ENCODE results near the gene NIPA2.

NIPA2 gene

DNA sequence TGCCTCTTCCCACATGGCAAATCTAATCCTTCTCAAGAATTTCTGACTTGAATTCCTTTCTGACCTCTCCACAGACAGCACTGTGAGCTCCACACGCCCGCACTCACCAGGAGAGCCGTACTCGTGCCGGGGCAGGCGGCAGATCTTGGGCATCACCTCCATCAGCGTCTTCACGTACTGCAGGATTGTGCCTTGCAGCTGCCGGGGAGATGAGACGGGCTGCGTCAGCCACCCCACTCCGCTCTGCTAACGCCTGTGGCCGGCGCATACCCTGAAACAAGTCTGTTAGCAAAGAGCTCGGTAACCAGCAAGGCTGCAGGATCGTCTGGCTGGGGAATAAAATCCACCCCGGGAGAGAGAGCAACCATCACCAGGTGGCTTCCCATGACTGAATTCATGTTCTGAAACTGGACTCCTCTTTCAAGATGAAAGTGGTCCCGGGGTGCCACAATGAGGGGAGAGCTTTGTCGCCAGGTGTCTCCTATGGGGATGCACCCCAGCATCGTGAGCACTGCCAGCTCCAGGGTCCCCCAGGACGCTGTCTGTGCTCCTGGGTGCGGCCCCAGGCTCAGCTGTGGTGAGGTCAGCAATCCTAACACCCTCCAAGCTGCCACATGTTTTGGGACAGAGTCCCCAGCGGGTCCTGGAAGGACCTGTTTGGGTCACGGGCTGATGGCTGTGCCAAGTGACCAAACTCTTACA, 43.4 kb downstream of the NIPA2 start:
- H3K9me3 ChIP-seq (ENCODE audit: severe bottlenecking), result no peaks in the 10 kb centered on the region
- DNase-seq (ENCODE audit: low spot score), result no peak
- ATAC-seq (ENCODE audit: low read depth), result no peak
- H3K4me1 ChIP-seq (ENCODE audit: insufficient read depth, poor library complexity, severe bottlenecking), result no peaks in the 10 kb centered on the region
- H3K4me3 ChIP-seq (ENCODE audit: severe bottlenecking), result no peak overlapping the region
- no peaks in the 10 kb centered on the region for H3K27me3 ChIP-seq (ENCODE audit: insufficient read depth, poor library complexity, severe bottlenecking)
- TF ChIP-seq, protein P1, sequence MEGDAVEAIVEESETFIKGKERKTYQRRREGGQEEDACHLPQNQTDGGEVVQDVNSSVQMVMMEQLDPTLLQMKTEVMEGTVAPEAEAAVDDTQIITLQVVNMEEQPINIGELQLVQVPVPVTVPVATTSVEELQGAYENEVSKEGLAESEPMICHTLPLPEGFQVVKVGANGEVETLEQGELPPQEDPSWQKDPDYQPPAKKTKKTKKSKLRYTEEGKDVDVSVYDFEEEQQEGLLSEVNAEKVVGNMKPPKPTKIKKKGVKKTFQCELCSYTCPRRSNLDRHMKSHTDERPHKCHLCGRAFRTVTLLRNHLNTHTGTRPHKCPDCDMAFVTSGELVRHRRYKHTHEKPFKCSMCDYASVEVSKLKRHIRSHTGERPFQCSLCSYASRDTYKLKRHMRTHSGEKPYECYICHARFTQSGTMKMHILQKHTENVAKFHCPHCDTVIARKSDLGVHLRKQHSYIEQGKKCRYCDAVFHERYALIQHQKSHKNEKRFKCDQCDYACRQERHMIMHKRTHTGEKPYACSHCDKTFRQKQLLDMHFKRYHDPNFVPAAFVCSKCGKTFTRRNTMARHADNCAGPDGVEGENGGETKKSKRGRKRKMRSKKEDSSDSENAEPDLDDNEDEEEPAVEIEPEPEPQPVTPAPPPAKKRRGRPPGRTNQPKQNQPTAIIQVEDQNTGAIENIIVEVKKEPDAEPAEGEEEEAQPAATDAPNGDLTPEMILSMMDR (IDR thresholded peaks at IDR 0.05; ENCODE audit: poor library complexity, severe bottlenecking), result no peak
- peaks cover 73% of the 10 kb centered on the region for H3K36me3 ChIP-seq (ENCODE audit: low read depth)
- no peak overlapping the region for H3K27ac ChIP-seq (ENCODE audit: poor library complexity, severe bottlenecking)

DNA sequence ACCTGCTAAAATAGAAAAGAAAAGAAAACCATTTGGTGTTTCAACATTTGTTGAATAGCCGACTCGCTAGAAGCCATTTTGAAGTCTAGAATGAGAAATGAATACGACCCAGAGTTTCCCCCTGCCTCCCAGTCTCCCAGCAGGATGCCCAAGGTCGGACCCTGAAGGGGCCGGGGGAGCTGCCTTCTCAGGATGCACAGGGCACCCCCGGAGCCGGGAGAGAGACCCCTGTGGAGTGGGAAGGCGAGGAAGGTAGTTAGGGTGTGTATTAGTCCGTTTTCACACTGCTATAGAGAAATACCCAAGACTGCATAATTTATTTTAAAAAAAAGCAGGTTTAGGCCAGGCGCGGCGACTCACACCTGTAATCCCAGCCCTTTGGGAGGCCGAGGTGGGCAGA, 44.7 kb downstream of the NIPA2 start:
- H3K27me3 ChIP-seq (ENCODE audit: insufficient read depth, poor library complexity, severe bottlenecking), result no peaks in the 10 kb centered on the region
- no peaks in the 10 kb centered on the region for H3K9me3 ChIP-seq (ENCODE audit: severe bottlenecking)
- peak; percentile 71 for DNase-seq (ENCODE audit: low spot score)
- peaks cover 73% of the 10 kb centered on the region for H3K36me3 ChIP-seq (ENCODE audit: low read depth)
- no peak overlapping the region for H3K4me3 ChIP-seq (ENCODE audit: severe bottlenecking)
- H3K27ac ChIP-seq (ENCODE audit: poor library complexity, severe bottlenecking), result no peak overlapping the region
- H3K4me1 ChIP-seq (ENCODE audit: insufficient read depth, poor library complexity, severe bottlenecking), result no peaks in the 10 kb centered on the region
- ATAC-seq (ENCODE audit: low read depth), result no peak
- TF ChIP-seq, protein P1 (IDR thresholded peaks at IDR 0.05; ENCODE audit: poor library complexity, severe bottlenecking), result no peak

GRCh38 chr15:22884344-22884743, 45.9 kb downstream of the NIPA2 start:
- Histone ChIP-seq H3K9me3 (ENCODE audit: severe bottlenecking) (no peaks in the 10 kb centered on the region), H3K27ac (ENCODE audit: poor library complexity, severe bottlenecking) (no peak overlapping the region), H3K4me3 (ENCODE audit: severe bottlenecking) (no peak overlapping the region), H3K4me1 (ENCODE audit: insufficient read depth, poor library complexity, severe bottlenecking) (no peaks in the 10 kb centered on the region), H3K36me3 (ENCODE audit: low read depth) (peaks cover 66% of the 10 kb centered on the region), H3K27me3 (ENCODE audit: insufficient read depth, poor library complexity, severe bottlenecking) (no peaks in the 10 kb centered on the region)
- DNase-seq (ENCODE audit: low spot score), result no peak
- TF ChIP-seq, protein P1 (IDR thresholded peaks at IDR 0.05; ENCODE audit: poor library complexity, severe bottlenecking), result peak; percentile 28
- ATAC-seq (ENCODE audit: low read depth), result no peak

DNA sequence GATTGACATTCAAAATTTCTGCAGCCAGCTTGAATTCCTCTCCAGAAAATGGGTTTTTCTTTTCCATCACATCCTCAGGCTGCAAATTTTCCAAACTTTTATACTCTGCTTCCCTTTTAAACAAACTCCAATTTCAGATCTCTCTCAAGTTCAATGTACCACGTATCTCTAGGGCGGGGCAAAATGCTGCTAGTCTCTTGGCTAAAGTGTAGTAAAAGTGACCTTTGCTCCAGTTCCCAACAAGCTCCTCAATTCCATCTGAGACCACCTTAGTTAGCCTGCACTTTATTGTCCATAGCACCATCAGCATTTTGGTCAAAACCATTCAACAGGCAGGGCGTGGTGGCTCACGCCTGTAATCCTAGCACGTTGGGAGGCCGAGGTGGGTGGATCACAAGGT, 46.7 kb downstream of the NIPA2 start:
- H3K4me1 ChIP-seq (ENCODE audit: insufficient read depth, poor library complexity, severe bottlenecking), result no peaks in the 10 kb centered on the region
- DNase-seq (ENCODE audit: low spot score) (no peak), ATAC-seq (ENCODE audit: low read depth) (no peak)
- H3K36me3 ChIP-seq (ENCODE audit: low read depth), result peaks cover 65% of the 10 kb centered on the region
- no peak overlapping the region for H3K4me3 ChIP-seq (ENCODE audit: severe bottlenecking)
- H3K9me3 ChIP-seq (ENCODE audit: severe bottlenecking), result no peaks in the 10 kb centered on the region
- TF ChIP-seq, protein P1 (IDR thresholded peaks at IDR 0.05; ENCODE audit: poor library complexity, severe bottlenecking), result no peak
- H3K27ac ChIP-seq (ENCODE audit: poor library complexity, severe bottlenecking), result no peak overlapping the region
- H3K27me3 ChIP-seq (ENCODE audit: insufficient read depth, poor library complexity, severe bottlenecking), result no peaks in the 10 kb centered on the region

All from RWPE2 (cell line).